Subcutaneous abdominal adipose tissue (tissue), 5 donors: Measurements from ENCODE around the gene C12orf50.

ENCODE experiments used
- H3K27ac ChIP-seq: one replicate; pipeline ENCODE4 v1.7.0; 2013; ENCODE audit warnings: low read depth, mild to moderate bottlenecking, inconsistent platforms, low read length, moderate library complexity
- H3K27me3 ChIP-seq, 5 donors: one replicate each; pipeline ENCODE4 v1.7.0; 2013; ENCODE audit warnings: low read length in 5 of 5, inconsistent platforms in 1 of 5; ENCODE audit not compliant: control insufficient read depth in 5 of 5, insufficient read depth in 4 of 5
- H3K36me3 ChIP-seq, 5 donors: one replicate each; pipeline ENCODE4 v1.7.0; 2013; ENCODE audit warnings: low read length in 5 of 5; ENCODE audit not compliant: control insufficient read depth in 5 of 5, insufficient read depth in 5 of 5
- H3K4me1 ChIP-seq, 5 donors: one replicate each; pipeline ENCODE4 v1.7.0; 2013; ENCODE audit warnings: low read length in 5 of 5, mild to moderate bottlenecking in 3 of 5, moderate library complexity in 1 of 5; ENCODE audit not compliant: control insufficient read depth in 5 of 5, insufficient read depth in 5 of 5
- H3K4me3 ChIP-seq, 5 donors: one replicate each; pipeline ENCODE4 v1.7.0; 2013; ENCODE audit warnings: low read length in 5 of 5, low read depth in 1 of 5
- H3K9ac ChIP-seq, 5 donors: one replicate each; pipeline ENCODE4 v1.7.0; 2013; ENCODE audit warnings: low read length in 5 of 5, mild to moderate bottlenecking in 4 of 5, moderate library complexity in 3 of 5
- H3K9me3 ChIP-seq, 5 donors: one replicate each; pipeline ENCODE4 v1.7.0; 2013; ENCODE audit warnings: low read length in 5 of 5; ENCODE audit not compliant: control insufficient read depth in 5 of 5
- donor health status: healthy.
- donor health status: healthy.
- donor health status: healthy.
- donor health status: healthy.
- donor health status: healthy.

C12orf50 gene

DNA sequence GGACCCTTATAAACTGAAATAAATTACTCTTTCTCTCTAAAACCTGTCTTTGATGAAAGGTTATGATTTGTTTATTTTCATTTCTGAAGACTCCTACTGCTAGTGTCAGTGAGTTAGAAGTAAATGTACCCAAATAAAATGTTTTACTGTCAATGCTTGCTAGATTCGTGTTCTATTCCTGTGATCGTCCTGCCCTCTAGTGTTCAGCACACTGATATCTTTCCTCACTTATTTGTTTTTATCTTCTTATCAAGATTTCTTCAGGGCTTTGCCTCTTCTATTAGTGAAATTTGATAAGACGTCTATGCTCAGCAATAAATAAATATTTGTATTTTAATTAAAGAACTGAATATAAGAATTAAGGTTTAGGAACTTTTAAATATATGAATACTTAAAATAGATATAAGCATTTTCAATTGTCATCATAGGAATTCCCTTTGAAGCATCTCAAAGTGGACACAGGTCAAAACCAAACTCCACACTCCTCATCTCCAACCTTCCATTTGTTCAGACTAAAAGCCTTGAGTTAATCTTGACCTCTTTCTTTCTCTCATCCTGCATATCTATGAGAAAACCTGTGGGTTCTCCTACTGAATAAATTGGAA lies 75.8 kb downstream of the C12orf50 start:
- Histone ChIP-seq H3K4me1 (no peaks in the 10 kb centered on the region), H3K4me3 (no peak overlapping the region), H3K36me3 (no peaks in the 10 kb centered on the region), H3K27me3 (no peaks in the 10 kb centered on the region), H3K27ac (no peak overlapping the region), H3K9ac (no peak overlapping the region), H3K9me3 (no peaks in the 10 kb centered on the region)

DNA sequence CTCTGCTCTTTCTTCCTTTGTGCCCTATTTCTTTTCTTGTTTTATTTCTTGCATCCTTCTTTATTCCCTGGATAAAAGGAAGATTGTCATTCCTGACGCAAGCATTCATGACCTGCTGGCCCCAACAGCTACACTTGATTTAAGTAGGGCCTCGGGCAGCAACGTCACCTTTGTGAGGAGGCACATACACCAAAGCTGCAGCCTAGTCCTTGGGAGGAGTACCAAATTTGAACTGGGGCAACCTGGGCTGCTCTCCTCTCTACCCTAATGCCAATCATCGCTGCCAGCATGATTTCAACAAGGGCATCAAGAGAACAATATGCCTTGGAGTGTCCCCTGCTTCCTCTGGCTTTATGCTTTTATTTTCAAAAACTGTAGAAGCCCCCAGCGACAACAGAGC lies 76.4 kb downstream of the C12orf50 start:
- no peak overlapping the region for H3K9ac ChIP-seq
- no peaks in the 10 kb centered on the region for H3K4me1 ChIP-seq
- H3K36me3 ChIP-seq: no peaks in the 10 kb centered on the region
- H3K9me3 ChIP-seq: no peaks in the 10 kb centered on the region
- H3K27me3 ChIP-seq: no peaks in the 10 kb centered on the region
- H3K27ac ChIP-seq: no peak overlapping the region
- no peak overlapping the region for H3K4me3 ChIP-seq

DNA sequence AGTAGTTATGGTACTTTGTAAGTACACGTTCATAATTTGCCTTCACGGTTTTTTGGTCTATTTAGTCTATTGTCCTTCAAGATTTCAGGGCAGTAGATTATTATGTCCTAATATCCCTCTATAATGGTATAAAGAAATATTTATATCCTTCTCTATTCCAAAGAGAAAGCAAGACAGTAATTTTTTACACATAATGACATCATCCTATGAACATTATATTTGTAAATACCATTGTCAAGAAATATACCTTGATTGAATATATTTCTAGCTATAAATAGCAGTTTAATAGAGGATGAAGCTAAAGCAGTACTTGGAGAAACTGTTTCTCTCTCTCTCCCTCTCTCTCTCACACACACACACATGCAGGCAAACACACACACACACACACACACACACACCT lies 77.0 kb downstream of the C12orf50 start:
- H3K36me3 ChIP-seq: no peaks in the 10 kb centered on the region
- no peaks in the 10 kb centered on the region for H3K9me3 ChIP-seq
- no peak overlapping the region for H3K27ac ChIP-seq
- H3K4me1 ChIP-seq: no peaks in the 10 kb centered on the region
- no peak overlapping the region for H3K9ac ChIP-seq
- no peak overlapping the region for H3K4me3 ChIP-seq
- H3K27me3 ChIP-seq: no peaks in the 10 kb centered on the region

DNA sequence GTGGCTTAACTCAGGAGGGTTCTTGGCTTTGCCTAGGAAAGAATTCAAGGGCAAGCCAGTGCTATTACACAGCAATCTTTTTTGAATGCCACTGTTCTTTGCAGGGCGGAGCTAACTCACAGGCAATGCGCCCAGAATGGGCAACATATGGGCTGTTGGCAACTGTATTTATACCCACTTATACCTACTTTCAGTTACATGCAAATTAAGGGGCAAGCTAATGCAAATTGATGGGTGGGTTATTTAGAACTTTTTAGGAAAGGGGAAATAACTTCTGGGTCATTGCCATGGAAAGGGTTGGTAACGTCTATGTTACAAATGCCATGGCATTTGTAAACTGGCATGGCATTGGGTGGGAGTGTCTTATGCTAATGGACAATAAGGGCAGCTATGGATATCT lies 85.4 kb downstream of the C12orf50 start:
- Histone ChIP-seq H3K9ac (no peak overlapping the region), H3K4me1 (no peaks in the 10 kb centered on the region), H3K4me3 (no peak overlapping the region), H3K36me3 (no peaks in the 10 kb centered on the region), H3K27ac (no peak overlapping the region), H3K9me3 (no peaks in the 10 kb centered on the region), H3K27me3 (no peaks in the 10 kb centered on the region)

DNA sequence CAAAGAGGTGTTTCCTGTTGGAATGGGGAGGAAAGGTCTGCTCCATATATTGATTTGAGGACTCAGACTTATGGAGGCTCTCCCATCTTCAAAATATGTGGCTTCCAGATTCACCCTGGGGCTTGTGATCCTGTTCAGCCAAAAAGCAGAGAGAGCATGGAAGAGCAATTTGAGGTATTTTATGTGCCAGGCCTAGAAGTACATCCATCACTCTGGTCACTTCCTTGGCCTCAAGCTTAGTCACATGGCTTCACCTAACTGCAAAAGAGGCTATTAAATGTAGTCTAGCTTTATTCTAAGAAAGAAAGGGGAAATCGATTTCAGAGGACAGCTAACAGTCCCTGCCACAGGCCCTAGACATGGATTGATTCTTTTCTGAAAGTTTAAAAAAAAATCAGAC lies 86.2 kb downstream of the C12orf50 start:
- Histone ChIP-seq H3K9ac (no peak overlapping the region), H3K36me3 (no peaks in the 10 kb centered on the region), H3K4me3 (no peak overlapping the region), H3K9me3 (no peaks in the 10 kb centered on the region), H3K27ac (no peak overlapping the region), H3K27me3 (no peaks in the 10 kb centered on the region), H3K4me1 (no peaks in the 10 kb centered on the region)

DNA sequence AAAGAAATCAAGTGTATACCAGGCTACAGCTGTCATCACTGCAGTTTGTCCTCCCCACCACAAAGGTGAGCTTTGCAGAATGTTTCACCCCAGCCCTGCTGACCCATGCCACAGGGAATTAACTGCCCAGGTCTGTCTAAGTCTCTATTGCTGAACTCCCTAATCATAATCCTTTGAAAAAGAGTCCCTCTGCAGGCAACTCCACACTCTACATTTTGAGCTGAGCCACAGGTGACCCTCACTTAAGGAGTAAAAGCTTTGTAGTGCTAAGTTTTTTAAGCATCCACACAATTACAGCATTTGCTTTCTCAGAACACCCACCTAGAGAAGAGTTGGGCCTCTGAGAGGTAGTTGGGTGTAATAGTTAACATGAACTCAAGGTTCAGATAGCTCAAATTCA lies 90.0 kb downstream of the C12orf50 start:
- Histone ChIP-seq H3K4me1 (no peaks in the 10 kb centered on the region), H3K9ac (no peak overlapping the region), H3K27ac (no peak overlapping the region), H3K36me3 (no peaks in the 10 kb centered on the region), H3K4me3 (no peak overlapping the region), H3K27me3 (no peaks in the 10 kb centered on the region), H3K9me3 (no peaks in the 10 kb centered on the region)

DNA sequence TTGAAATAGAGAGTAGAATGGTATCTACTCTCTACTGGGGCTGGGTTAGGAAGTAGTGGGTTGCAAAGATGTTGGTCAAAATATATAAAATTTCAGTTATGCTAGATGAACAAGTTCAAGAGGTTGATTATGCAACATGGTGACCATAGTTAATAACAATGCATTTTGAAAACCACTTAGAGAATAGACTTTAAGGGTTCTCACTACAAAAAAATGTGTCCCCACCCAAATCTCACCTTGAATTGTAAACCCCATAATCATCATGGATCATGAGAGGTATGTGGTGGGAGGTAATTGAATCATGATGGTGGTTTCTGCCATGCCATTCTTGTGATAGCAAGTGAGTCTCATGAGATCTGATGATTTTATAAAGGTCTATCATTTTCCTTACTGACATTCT lies 94.0 kb downstream of the C12orf50 start:
- Histone ChIP-seq H3K9ac (no peak overlapping the region), H3K9me3 (no peaks in the 10 kb centered on the region), H3K27ac (no peak overlapping the region), H3K27me3 (no peaks in the 10 kb centered on the region), H3K4me1 (no peaks in the 10 kb centered on the region), H3K36me3 (no peaks in the 10 kb centered on the region), H3K4me3 (no peak overlapping the region)

DNA sequence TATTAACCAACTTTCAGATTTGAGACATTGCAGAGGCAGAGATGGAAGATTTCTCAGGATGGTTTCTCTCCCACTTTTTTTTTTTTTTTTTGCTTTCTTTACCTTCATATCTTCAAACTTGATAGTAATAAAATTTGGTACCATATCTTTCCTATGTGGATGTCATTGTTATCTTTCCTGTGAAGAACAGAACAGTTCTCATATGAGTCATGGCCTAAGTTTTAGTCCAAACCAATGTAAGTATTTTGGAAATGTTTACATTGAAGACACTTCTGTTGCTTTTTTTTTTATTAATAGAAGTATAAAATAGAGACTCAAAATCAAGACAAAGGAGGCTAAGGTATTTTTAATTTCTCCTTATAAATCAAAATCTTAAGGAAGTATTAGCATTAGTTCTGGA lies 95.2 kb downstream of the C12orf50 start:
- Histone ChIP-seq H3K4me3 (no peak overlapping the region), H3K27me3 (no peaks in the 10 kb centered on the region), H3K4me1 (no peaks in the 10 kb centered on the region), H3K27ac (no peak overlapping the region), H3K9me3 (no peaks in the 10 kb centered on the region), H3K36me3 (no peaks in the 10 kb centered on the region), H3K9ac (no peak overlapping the region)

DNA sequence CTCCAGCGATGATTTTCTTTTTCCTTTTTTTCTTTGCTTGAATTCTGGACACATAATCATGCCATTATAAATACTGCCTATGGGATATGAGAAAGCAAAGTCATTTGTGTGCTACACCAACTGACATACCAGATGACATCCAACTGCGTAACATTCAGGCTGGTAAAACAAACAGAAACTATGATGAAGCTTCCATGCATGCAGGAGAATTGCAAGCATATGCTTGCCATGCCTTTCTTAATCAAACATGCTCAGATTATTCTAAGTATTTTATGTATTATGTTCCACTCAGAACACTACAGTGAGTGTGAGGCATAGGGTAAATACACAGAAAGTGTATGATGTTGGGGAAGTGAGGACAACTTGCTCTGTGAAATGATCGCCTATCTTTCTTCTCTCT lies 97.4 kb downstream of the C12orf50 start:
- Histone ChIP-seq H3K9ac (no peak overlapping the region), H3K36me3 (no peaks in the 10 kb centered on the region), H3K9me3 (no peaks in the 10 kb centered on the region), H3K27me3 (no peaks in the 10 kb centered on the region), H3K27ac (no peak overlapping the region), H3K4me3 (no peak overlapping the region), H3K4me1 (no peaks in the 10 kb centered on the region)

DNA sequence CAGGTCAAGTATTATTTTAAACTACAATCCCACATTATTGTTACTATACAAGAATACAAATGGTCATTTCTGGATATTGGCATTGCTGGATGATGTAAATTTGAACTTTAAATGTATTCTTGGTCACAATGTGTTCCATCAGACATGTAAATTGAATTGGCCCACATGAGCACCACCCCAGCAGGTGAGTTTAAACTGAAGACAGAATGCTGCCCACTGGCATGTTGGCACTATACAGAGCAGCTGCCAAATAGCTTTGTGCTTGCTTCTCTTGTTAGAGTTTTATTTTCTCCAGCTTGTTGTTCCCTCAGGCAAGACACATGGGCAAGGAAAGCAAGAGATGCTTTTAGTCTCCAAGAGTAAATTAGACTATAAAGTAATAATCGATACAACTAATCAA lies 98.6 kb downstream of the C12orf50 start:
- H3K27ac ChIP-seq: no peak overlapping the region
- H3K4me3 ChIP-seq: no peak overlapping the region
- H3K4me1 ChIP-seq: no peaks in the 10 kb centered on the region
- no peaks in the 10 kb centered on the region for H3K36me3 ChIP-seq
- no peaks in the 10 kb centered on the region for H3K27me3 ChIP-seq
- H3K9ac ChIP-seq: no peak overlapping the region
- H3K9me3 ChIP-seq: no peaks in the 10 kb centered on the region
